C1 segment of cervical spinal cord (tissue), 14 donors: Measurements from ENCODE around the gene SEMA6D.

ENCODE experiments used
- DNase-seq, 14 donors: peaks; one replicate each; lab custom pipeline; 2025; lab: John Stamatoyannopoulos, UW

Gene SEMA6D

DNA sequence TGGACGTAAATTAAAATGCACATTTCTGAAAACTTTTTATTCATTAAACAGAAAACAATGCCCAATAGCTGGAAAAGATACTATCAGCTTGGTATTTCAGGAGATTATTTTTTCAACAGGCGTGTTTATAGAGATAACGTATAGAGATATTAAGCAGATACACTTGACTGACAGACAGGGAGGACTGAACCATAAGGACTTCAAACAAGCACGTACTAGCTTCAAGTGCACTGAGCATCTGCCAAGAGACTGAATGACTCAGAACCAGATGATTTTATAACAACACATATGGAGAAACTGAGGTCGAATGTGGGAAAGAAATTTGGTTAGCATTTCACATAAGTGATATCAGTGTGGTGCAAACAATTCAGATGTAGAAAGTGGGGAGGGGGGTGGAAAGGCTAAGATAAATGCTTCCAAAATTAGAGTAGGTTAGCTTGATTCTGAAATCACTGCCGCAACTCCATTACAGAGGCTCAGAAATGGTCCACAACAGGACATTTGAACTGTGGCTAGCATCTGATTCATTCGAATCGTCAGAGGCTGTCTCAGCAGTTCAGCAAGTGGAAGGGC lies 103.5 kb downstream of the SEMA6D start:
- no peak for DNase-seq

DNA sequence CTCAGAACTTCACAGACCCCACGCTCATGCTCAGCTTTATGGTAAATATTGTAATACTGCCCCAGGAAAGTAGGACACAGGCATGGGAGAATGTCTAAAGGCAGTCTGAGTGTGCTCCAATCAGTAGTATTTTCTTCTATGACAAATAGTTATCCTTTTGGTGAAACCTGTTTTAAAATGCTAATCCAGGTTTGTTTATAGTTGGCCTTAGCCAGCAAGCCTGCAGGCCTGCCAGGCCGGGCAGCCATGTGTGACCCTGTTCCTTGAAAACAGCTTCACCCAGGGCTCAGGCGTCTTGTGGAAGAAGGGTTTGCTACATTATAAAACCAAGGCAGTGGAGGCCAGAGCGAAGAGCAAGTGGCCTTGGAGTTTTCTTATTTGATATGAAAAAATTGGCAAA lies 104.7 kb downstream of the SEMA6D start:
- peak in 1 of 14 donors; percentile 5 for DNase-seq
